ENCODE measurements around the gene PRPH. TPM values are rescaled to one million over a fixed set of nuclear protein-coding genes. Genes with fewer than 3 reads are reported as not detected.

Gene PRPH
- total and polyA plus RNA-seq, 9 of the 15 experiments (the other 6 are each of a cell fraction or from before 2014, with no cell fraction given) = 0.27 to 1.9 (median 1.3) TPM; not detected in 1

GRCh38 chr12:49347311-49348193, 52.6 kb downstream of the PRPH start (continued):
- TF ChIP-seq POLR2AphosphoS2 (IDR thresholded peaks at IDR 0.05; ENCODE audit: low read length) = no peak
- TF ChIP-seq CTCFL (IDR thresholded peaks at IDR 0.05; ENCODE audit: borderline replicate concordance, insufficient read depth, low read depth, low read length, poor library complexity, severe bottlenecking) = peak; percentile 71
- TF ChIP-seq PATZ1 (CRISPR knock-in tag; IDR thresholded peaks at IDR 0.05; ENCODE audit: borderline replicate concordance) = no peak
- TF ChIP-seq CBFB (CRISPR knock-in tag; IDR thresholded peaks at IDR 0.05) = no peak
- TF ChIP-seq RNF2 (IDR thresholded peaks at IDR 0.05) = no peak
- no peak for TF ChIP-seq PRMT5 (CRISPR knock-in tag; IDR thresholded peaks at IDR 0.05)
- TF ChIP-seq RREB1 (CRISPR knock-in tag; IDR thresholded peaks at IDR 0.05) = no peak
- TF ChIP-seq DNMT1 (IDR thresholded peaks at IDR 0.05) = no peak
- TF ChIP-seq ZNF589 (CRISPR knock-in tag; IDR thresholded peaks at IDR 0.05; ENCODE audit: low read depth) = no peak
- TF ChIP-seq ZBTB33 (CRISPR knock-in tag; IDR thresholded peaks at IDR 0.05) = no peak
- no peak for TF ChIP-seq SFPQ (IDR thresholded peaks at IDR 0.05; ENCODE audit: low read depth, low read length)

Measured in K562 (cell line).